ENCODE measurements around the gene PRKAR2A.

Gene PRKAR2A

DNA sequence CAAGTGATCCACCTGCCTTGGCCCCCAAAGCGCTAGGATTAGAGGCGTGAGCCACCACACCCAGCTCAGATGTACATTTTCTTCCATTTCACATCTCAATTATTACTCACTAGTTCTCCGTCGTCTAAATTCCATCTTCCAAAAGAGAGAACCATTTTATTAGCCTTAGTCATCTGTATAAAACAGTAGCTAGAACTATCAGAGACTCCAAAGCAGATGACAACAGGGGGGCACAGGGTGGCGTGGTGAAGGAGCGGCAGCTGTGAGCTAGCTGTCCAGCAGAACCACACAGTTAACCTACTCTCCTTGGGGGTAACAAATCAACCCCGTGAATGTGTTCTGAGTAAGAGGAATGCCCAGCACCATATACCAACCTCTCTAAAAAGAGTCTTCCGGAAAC is 43.9 kb upstream of the PRKAR2A start:
- Histone ChIP-seq H3K4me2 (ENCODE audit: low read depth, low read length, poor library complexity, severe bottlenecking) (no peak overlapping the region), H4K20me1 (ENCODE audit: insufficient read depth, low read length, poor library complexity, severe bottlenecking) (no peaks in the 10 kb centered on the region), H3K9me2 (replicated peaks; ENCODE audit: low read depth, low read length) (no peaks in the 10 kb centered on the region), H3K27me3 (ENCODE audit: insufficient read depth, low read length, poor library complexity, severe bottlenecking) (no peaks in the 10 kb centered on the region), H2AFZ (ENCODE audit: low read length) (no peak overlapping the region), H3K9ac (ENCODE audit: low read depth, low read length, poor library complexity, severe bottlenecking) (no peak overlapping the region), H3K36me3 (ENCODE audit: insufficient read depth, low read length) (no peaks in the 10 kb centered on the region), H3K4me3 (ENCODE audit: low read length, poor library complexity, severe bottlenecking) (no peak overlapping the region), H3K9me3 (ENCODE audit: insufficient read depth, low read depth, low read length) (no peaks in the 10 kb centered on the region), H3K4me1 (ENCODE audit: insufficient read depth, low read length, poor library complexity, severe bottlenecking) (peaks cover 4% of the 10 kb centered on the region), H3K79me2 (ENCODE audit: insufficient read depth, low read length) (peaks cover 2% of the 10 kb centered on the region; the same call in 1 of the 2 replicates), H3F3A (ENCODE audit: low read depth) (no peaks in the 10 kb centered on the region)
- TF ChIP-seq CTCF (conservative IDR thresholded peaks at IDR 0.05; ENCODE audit: low read length) (no peak), EZH2phosphoT487 (IDR thresholded peaks at IDR 0.05; ENCODE audit: borderline replicate concordance) (no peak)

GRCh38 chr3:48885753-48886152 is 38.1 kb upstream of the PRKAR2A start:
- H2AFZ ChIP-seq (ENCODE audit: low read length), result no peak overlapping the region
- no peak overlapping the region for H3K4me2 ChIP-seq (ENCODE audit: low read depth, low read length, poor library complexity, severe bottlenecking)
- no peaks in the 10 kb centered on the region for H3K9me3 ChIP-seq (ENCODE audit: insufficient read depth, low read depth, low read length)
- H3K4me3 ChIP-seq (ENCODE audit: low read length, poor library complexity, severe bottlenecking), result no peak overlapping the region
- H3K4me1 ChIP-seq (ENCODE audit: insufficient read depth, low read length, poor library complexity, severe bottlenecking), result no peaks in the 10 kb centered on the region
- no peaks in the 10 kb centered on the region for H3K9me2 ChIP-seq (replicated peaks; ENCODE audit: low read depth, low read length)
- TF ChIP-seq EZH2phosphoT487 (IDR thresholded peaks at IDR 0.05; ENCODE audit: borderline replicate concordance) (no peak), CTCF (conservative IDR thresholded peaks at IDR 0.05; ENCODE audit: low read length) (no peak)
- no peaks in the 10 kb centered on the region for H3F3A ChIP-seq (ENCODE audit: low read depth)
- no peak overlapping the region for H3K9ac ChIP-seq (ENCODE audit: low read depth, low read length, poor library complexity, severe bottlenecking)
- H3K36me3 ChIP-seq (ENCODE audit: insufficient read depth, low read length), result no peaks in the 10 kb centered on the region
- H3K27me3 ChIP-seq (ENCODE audit: insufficient read depth, low read length, poor library complexity, severe bottlenecking), result no peaks in the 10 kb centered on the region
- no peaks in the 10 kb centered on the region for H3K79me2 ChIP-seq (ENCODE audit: insufficient read depth, low read length)
- H4K20me1 ChIP-seq (ENCODE audit: insufficient read depth, low read length, poor library complexity, severe bottlenecking), result no peaks in the 10 kb centered on the region

GRCh38 chr3:48881652-48882114 is 34.0 kb upstream of the PRKAR2A start:
- Histone ChIP-seq H3K4me2 (ENCODE audit: low read depth, low read length, poor library complexity, severe bottlenecking) (no peak overlapping the region), H3K4me1 (ENCODE audit: insufficient read depth, low read length, poor library complexity, severe bottlenecking) (no peaks in the 10 kb centered on the region), H3K9me3 (ENCODE audit: insufficient read depth, low read depth, low read length) (no peaks in the 10 kb centered on the region), H2AFZ (ENCODE audit: low read length) (no peak overlapping the region), H3K9me2 (replicated peaks; ENCODE audit: low read depth, low read length) (no peaks in the 10 kb centered on the region), H3K27me3 (ENCODE audit: insufficient read depth, low read length, poor library complexity, severe bottlenecking) (no peaks in the 10 kb centered on the region), H4K20me1 (ENCODE audit: insufficient read depth, low read length, poor library complexity, severe bottlenecking) (no peaks in the 10 kb centered on the region), H3K9ac (ENCODE audit: low read depth, low read length, poor library complexity, severe bottlenecking) (no peak overlapping the region), H3K79me2 (ENCODE audit: insufficient read depth, low read length) (no peaks in the 10 kb centered on the region), H3K4me3 (ENCODE audit: low read length, poor library complexity, severe bottlenecking) (no peak overlapping the region), H3F3A (ENCODE audit: low read depth) (no peaks in the 10 kb centered on the region), H3K36me3 (ENCODE audit: insufficient read depth, low read length) (no peaks in the 10 kb centered on the region)
- TF ChIP-seq CTCF (conservative IDR thresholded peaks at IDR 0.05; ENCODE audit: low read length) (no peak), EZH2phosphoT487 (IDR thresholded peaks at IDR 0.05; ENCODE audit: borderline replicate concordance) (no peak)
